HPDE6-E6E7 (cell line): Measurements from ENCODE around the gene COASY.

Experiments used
- DNase-seq: peaks from one replicate; pipeline ENCODE4 v3.0.0; 2011; ENCODE audit warnings: missing footprints; ENCODE audit errors: extremely low spot score

The COASY gene

GRCh38 chr17:42561897-42562387 is at the start of gene COASY:
Gene COASY (plus strand): TSS chr17:42562148. CDS start chr17:42562623, 475 bp downstream.
- DNase-seq: peak; percentile 99

GRCh38 chr17:42512246-42512645 is 49.7 kb upstream of the COASY start:
- no peak for DNase-seq

- DNase-seq: no peak
Measured at GRCh38 chr17:42512733-42513251, 49.2 kb upstream of the COASY start.

GRCh38 chr17:42513686-42514085 is 48.3 kb upstream of the COASY start:
- no peak for DNase-seq

GRCh38 chr17:42514279-42514678 is 47.7 kb upstream of the COASY start:
- DNase-seq: no peak

- DNase-seq: no peak
Measured at GRCh38 chr17:42514867-42515266, 47.1 kb upstream of the COASY start.

GRCh38 chr17:42517516-42517915 is 44.4 kb upstream of the COASY start:
- DNase-seq: peak; percentile 98

- peak; percentile 87 for DNase-seq
Measured at GRCh38 chr17:42518046-42518754, 43.7 kb upstream of the COASY start.

- peak; percentile 42 for DNase-seq
Measured at GRCh38 chr17:42518755-42519545, 43.0 kb upstream of the COASY start.

- DNase-seq: peak; percentile 82
Measured at GRCh38 chr17:42519546-42520491, 42.1 kb upstream of the COASY start.

- DNase-seq: no peak
Measured at GRCh38 chr17:42520540-42520951, 41.4 kb upstream of the COASY start.

- DNase-seq: no peak
Measured at GRCh38 chr17:42521036-42521435, 40.9 kb upstream of the COASY start.

GRCh38 chr17:42521666-42522262 is 40.2 kb upstream of the COASY start:
- no peak for DNase-seq

GRCh38 chr17:42522263-42522790 is 39.6 kb upstream of the COASY start:
- no peak for DNase-seq

GRCh38 chr17:42522798-42523278 is 39.1 kb upstream of the COASY start:
- DNase-seq: no peak

GRCh38 chr17:42525221-42525620 is 36.7 kb upstream of the COASY start:
- no peak for DNase-seq

GRCh38 chr17:42526031-42526444 is 35.9 kb upstream of the COASY start:
- no peak for DNase-seq

GRCh38 chr17:42527932-42528331 is 34.0 kb upstream of the COASY start:
- no peak for DNase-seq

- no peak for DNase-seq
Measured at GRCh38 chr17:42529061-42529460, 32.9 kb upstream of the COASY start.

GRCh38 chr17:42530952-42531454 is 30.9 kb upstream of the COASY start:
- no peak for DNase-seq
